Measurements from ENCODE around the gene C3orf49.
A peak's percentile ranks its signal among the peaks of the same experiment; 100 is the strongest.

C3orf49 gene

GRCh38 chr3:63819151-63819398 is at the start of gene C3orf49:
Gene C3orf49, plus strand, starts transcription at chr3:63819299. Its CDS starts 173 bp downstream, at chr3:63819472.
- DNase-seq (ENCODE audit: low read depth) = no peak

- no peak for DNase-seq (ENCODE audit: low read depth)
Observed at GRCh38 chr3:63774781-63775180, 44.3 kb upstream of the C3orf49 start.

GRCh38 chr3:63779227-63779626 is 39.9 kb upstream of the C3orf49 start:
- no peak for DNase-seq (ENCODE audit: low read depth)

GRCh38 chr3:63791974-63792373 is 27.1 kb upstream of the C3orf49 start:
- no peak for DNase-seq (ENCODE audit: low read depth)

GRCh38 chr3:63795438-63795837 is 23.7 kb upstream of the C3orf49 start:
- no peak for DNase-seq (ENCODE audit: low read depth)

GRCh38 chr3:63798544-63798943 is 20.6 kb upstream of the C3orf49 start:
- DNase-seq (ENCODE audit: low read depth) = no peak

GRCh38 chr3:63798949-63799348 is 20.1 kb upstream of the C3orf49 start:
- no peak for DNase-seq (ENCODE audit: low read depth)

GRCh38 chr3:63800097-63800496 is 19.0 kb upstream of the C3orf49 start:
- no peak for DNase-seq (ENCODE audit: low read depth)

- no peak for DNase-seq (ENCODE audit: low read depth)
Observed at GRCh38 chr3:63803911-63804310, 15.2 kb upstream of the C3orf49 start.

GRCh38 chr3:63807961-63808565 is 11.0 kb upstream of the C3orf49 start:
- no peak for DNase-seq (ENCODE audit: low read depth)

- DNase-seq (ENCODE audit: low read depth) = no peak
Observed at GRCh38 chr3:63808633-63809032, 10.5 kb upstream of the C3orf49 start.

- no peak for DNase-seq (ENCODE audit: low read depth)
Observed at GRCh38 chr3:63809607-63810006, 9.5 kb upstream of the C3orf49 start.

GRCh38 chr3:63814237-63814636 is 4.9 kb upstream of the C3orf49 start:
- DNase-seq (ENCODE audit: low read depth) = no peak

GRCh38 chr3:63817225-63817624 is 1.9 kb upstream of the C3orf49 start:
- DNase-seq (ENCODE audit: low read depth) = no peak

- peak; percentile 41 for DNase-seq (ENCODE audit: low read depth)
Observed at GRCh38 chr3:63818282-63819150, 583 bp upstream of the C3orf49 start.

- no peak for DNase-seq (ENCODE audit: low read depth)
Observed at GRCh38 chr3:63824309-63824708, 5.2 kb downstream of the C3orf49 start.

- DNase-seq (ENCODE audit: low read depth) = no peak
Observed at GRCh38 chr3:63830526-63830925, 11.4 kb downstream of the C3orf49 start.

- DNase-seq (ENCODE audit: low read depth) = no peak
Observed at GRCh38 chr3:63832395-63832794, 13.3 kb downstream of the C3orf49 start.

- no peak for DNase-seq (ENCODE audit: low read depth)
Observed at GRCh38 chr3:63841704-63842103, 22.6 kb downstream of the C3orf49 start.

GRCh38 chr3:63842127-63842526 is 23.0 kb downstream of the C3orf49 start:
- no peak for DNase-seq (ENCODE audit: low read depth)

GRCh38 chr3:63845215-63845614 is 26.1 kb downstream of the C3orf49 start:
- no peak for DNase-seq (ENCODE audit: low read depth)

GRCh38 chr3:63847718-63848450 is 28.8 kb downstream of the C3orf49 start:
- no peak for DNase-seq (ENCODE audit: low read depth)

GRCh38 chr3:63849175-63849574 is 30.1 kb downstream of the C3orf49 start:
- no peak for DNase-seq (ENCODE audit: low read depth)

Data from activated T-cell treated with anti-CD3 and anti-CD28 coated beads for 48 hours (primary cell).